HG02970 (cell line): ENCODE measurements around the gene VPS33A.
"Not testable (repeated sequence)": the region's sequence is repeated elsewhere in the genome, so short reads cannot be mapped to it uniquely, and the experiment has no call there.

Experiments
- ATAC-seq: cut with Tn5 transposase; IDR thresholded peaks from one replicate; pipeline ENCODE4 v1.9.1; 2021; ENCODE audit warnings: mild to moderate bottlenecking, moderate library complexity, moderate number of reproducible peaks; ENCODE audit not compliant: unreplicated experiment, low FRiP score

VPS33A gene

DNA sequence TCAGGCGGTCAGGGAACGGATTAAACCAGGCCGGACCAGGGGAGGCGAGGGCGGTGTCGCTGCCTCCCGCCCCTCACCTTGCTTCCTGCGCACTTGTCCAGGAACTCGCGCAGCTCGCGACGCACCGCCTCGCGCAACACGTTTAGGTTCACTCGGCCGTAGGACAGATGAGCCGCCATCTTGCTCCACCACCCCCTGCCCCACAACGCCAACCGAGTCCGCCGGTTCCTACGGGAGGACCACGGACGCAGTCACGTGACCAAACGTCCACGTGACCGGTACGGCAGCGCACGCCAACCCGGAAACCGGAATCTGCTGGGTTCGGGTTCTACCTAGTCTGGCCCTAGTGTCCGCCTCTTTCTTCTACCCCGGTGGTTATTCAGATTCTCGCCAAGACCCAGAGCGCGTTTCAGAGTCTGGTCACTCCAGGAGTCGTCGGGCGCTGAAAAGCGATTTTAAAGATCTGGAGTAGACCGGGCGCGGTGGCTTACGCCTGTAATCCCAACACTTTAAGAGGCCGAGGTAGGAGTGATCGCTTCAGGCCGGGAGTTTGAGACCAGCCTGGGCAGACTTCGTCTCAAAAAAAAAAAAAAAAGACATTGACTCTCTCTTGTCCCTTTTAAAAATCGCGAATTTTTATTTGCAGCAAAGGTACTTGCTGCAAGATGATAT lies at the start of gene VPS33A:
VPS33A (minus strand) TSS at position 265 of the 672 bp plus-strand sequence; CDS start at position 179, 86 bp downstream.
- ATAC-seq, result peak; percentile 96

DNA sequence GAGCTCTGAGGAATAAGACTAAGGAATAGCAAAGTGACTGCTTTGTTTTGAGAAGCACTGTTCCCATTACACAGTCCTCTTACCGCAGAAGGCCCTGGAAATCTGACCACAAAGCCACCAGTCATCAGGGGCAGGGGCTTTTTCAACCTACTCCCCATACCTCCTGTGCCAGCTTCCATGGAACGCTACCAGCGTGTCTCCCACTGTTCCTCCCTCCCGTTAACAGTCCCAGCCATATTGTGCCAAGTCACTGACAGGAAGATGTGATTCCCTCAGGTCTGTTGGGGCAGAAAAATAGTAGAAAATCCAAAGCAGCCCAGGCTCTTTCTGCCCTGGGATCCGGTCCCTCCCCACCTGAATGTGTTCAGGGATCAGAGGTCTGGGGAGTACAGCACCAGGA lies 46.6 kb upstream of the VPS33A start:
- ATAC-seq, result no peak

DNA sequence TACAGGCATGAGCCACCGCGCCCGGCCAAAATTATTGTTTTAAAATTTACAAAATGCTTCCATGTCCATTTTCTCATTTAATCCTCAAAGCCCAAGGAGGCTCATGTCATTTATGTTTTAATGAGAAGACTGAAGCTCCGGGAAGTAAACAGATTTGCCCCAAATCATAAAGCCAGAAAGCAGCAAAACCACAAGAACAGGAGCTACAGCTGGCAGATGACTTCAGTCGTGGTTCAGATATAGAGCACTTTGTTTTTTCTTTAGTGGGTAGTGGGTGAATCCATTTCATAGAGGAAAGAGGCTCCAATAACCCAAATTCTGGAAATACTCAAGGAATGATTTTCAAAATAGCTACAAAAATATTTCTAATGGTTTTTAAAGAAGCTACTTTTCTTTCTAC lies 45.4 kb upstream of the VPS33A start:
- no peak for ATAC-seq

DNA sequence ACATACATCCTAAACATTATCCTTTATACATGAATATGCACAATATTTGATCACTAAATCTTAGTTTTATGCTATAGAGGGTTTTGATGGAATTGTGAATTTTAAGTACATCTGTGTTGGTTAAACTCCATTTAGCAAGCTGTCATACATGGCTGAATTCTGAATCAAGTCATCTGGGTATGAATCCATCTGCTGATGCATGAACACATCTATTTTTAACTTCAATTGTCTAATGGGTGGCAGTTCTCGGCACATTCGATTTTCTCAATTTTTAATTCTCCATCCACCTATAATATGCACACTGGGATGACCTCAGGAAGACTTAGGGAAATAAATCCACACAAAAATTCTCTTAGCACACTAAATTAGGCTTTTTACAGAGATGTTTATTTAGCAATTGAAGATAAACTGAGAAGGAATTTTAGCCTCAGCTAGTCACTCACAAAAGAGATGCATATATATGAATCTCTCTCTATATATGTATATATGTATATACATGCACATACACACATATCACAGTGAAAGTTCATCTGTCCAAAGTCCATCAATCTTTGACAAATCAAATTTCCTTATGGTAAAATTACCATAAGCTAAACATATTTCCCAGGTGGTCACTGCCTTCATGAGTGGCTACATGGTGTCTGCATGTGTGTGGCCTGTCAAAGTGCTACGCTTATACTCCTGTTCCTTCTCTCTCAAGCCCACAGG lies 44.5 kb upstream of the VPS33A start:
- ATAC-seq, result no peak

DNA sequence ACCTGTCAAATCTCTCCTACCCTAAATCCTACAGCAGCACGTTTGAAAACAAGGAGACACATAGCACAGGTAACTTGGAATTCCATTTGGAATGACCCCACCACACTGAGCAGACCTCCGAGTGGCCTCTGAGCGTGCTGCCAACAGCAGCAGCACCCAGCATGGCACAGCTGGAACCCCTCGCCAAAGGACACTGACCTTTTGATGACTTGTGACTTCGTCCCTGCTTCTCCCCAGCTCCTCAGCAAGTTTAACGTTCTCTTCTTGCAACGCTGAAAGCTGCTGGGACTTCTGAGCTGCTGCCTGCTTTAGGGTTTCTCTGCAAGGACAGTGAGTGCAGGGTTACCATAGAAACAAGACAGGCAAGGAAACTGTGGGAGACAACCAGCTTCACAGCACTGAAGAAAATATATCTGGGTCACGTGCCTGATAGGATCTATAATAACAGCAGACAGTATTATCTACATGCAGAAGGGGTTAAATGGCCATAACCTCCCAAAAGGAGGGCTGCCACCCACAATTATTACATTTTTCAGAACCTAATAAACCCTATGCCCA lies 43.3 kb upstream of the VPS33A start:
- no peak for ATAC-seq

DNA sequence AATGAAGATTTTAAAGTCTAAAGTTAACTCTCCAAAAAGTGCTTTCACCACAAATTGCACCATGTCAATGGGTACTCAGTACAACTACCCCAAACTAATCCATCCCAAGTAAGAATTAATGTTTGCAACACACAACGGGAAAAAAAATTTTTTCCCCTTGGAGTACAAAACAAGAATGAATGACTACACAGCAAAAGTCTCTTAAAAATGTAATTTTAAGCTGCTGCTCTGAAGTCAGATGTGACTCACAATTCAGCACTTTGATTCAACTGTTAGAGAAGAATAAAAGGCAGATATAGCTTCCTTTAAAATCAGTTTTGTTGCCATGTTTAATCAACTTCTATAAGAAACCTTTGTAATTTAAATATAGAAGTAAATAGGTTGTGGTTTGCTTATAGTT lies 42.5 kb upstream of the VPS33A start:
- ATAC-seq, result no peak

DNA sequence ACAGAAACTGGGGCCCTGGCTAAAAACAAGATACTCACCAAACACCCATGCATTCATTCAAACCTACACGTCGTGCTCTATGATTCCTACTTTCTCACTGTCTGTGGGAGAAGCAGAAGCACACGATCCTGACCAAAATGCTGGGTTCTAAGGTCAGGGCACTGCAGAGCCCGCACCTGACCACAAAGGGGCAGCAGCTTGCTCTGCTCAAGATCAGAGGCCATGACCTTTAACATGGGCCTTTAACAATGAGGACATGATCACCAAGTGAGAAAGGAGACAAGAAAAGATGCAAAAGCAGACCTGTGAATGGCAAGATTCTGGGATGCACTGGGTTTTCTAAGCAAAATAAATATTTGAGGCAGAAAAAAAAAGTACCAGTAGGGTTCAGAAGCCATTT lies 40.1 kb upstream of the VPS33A start:
- no peak for ATAC-seq

DNA sequence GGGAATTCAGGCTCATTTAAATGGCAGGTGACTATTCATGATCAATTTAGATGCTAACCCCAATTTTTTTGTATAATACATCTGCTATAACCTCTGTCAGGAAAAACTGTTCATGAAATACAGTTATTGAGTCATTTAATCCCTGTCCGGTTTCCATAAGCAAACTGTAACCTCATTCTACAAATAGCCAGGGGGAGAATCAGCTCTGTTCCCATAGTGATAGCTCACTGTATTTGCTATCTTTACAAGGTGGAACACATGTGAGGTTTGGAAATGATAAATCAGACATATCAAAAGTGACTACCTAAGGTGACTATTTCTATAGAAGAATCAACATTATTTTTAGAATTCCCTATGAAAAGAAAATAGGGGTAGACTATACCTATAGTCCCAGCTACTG lies 38.6 kb upstream of the VPS33A start:
- no peak for ATAC-seq

DNA sequence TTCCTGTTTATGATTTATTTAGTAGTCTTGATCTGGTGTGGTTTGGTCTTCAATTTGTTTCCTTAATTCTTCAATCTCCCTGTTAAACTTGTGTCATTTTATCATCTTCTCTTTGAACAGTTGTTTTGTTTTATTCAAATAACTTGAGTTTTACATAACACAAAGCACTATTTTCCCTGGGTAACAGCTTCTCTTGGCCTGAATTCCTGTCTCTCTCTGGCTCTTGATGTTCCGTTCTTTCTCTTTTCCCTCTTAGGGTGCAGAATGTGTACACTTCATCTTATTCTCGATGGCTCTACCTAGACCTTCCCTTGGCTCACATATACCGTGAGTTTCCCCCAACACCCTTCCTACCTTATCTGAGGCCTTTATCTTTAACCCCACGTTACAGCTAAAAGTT lies 36.8 kb upstream of the VPS33A start:
- no peak for ATAC-seq

DNA sequence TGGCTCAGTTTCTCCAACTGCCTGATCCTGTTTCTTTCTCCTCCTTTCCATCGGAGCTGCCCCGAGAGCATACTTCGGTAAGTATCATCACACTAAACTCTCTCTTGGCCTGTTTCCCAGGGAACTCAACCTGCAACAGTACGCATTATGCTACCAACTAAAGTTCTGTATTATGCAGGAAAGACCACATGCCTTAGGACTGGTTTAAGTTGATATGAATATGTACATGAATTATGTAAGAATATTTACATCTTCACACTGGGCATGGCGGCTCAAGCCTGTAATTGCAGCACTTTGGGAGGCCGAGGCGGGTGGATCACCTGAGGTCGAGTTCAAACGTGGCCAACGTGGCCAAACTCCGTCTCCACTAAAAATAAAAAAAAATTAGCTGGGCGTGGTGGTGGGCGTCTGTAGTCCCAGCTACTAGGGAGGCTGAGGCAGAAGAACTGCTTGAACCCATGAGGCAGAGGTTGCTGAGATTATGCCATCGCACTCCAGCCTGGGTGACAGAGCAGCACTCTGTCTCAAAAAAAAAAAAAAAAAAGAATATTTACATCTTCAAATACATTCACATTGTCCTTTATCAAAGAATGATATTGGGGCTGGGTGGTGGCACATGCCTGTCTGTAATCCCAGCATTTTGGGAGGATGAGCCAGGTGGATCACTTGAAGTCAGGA lies 31.9 kb upstream of the VPS33A start:
- ATAC-seq, result no peak

DNA sequence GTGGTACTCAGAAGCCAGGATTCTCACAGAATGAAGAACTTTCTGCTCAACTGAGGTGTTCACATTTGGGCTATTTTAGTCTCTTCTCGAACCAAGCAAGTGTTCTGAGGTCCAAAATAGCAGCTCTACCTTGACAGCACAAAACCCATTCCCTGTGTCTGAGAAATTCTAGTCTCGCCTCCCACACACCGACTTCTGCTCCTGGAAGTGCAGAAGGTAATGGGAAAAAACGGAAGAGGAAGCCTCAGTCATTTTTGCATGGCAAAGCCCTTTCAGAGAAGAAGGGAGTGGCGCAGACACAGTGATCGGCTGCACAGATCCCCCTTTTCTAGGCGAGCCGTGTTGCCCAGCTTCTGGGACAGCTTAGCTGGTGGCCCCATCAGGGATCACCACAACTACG lies 31.2 kb upstream of the VPS33A start:
- no peak for ATAC-seq

DNA sequence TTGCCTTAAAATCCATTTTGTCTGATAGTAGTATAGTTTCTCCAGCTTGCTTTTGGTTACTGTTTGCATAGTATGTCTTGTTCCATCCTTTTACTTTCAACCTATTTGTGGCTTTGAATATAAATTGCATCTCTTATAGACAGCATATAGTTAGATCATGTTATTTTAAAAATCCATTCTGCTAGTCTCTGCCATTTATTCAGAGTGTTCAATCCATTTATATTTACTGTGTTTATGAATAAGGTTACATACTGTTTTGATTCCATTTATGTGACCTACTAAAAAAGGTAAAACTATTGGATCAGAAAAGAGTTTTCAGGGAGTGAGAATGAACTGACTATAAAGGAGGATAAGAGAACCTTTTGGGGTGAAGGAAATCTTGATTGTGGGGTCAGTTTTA lies 29.6 kb upstream of the VPS33A start:
- no peak for ATAC-seq

DNA sequence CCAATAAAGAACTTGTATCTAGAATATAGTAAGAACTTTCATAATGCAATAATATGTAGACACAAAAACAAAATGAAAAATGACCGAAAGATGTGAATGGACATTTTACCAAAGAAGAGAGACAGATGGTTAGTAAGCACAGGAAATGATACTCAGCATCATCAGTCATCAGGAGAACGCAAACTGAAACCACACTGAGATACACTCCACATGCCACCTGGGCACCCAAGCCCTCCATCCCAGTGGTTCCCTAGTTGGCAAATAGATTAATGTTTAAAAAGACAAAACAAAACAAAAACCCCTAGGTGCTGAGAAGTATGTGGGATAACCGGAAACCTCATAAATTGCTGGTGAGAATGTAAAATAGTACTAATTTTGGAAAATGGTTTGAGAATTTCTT lies 26.8 kb upstream of the VPS33A start:
- peak; percentile 69 for ATAC-seq

DNA sequence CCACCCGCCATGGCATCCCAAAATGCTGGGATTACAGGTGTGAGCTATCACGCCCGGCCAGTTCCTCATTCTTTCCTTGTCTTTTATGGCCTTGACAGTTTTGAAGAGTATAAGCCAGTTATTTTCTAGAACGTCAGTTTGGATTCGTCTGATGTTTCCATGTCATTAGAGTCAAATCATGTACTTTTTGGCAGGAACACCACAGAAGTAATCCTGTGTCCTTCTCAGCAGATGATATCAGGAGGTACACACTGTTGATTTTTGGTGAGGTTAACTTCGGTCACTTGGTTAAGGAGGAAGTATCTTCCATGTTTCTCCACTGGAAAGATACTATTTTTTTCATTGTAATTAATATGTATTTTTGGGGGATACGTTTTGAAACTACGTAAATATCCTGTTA lies 25.1 kb upstream of the VPS33A start:
- no peak for ATAC-seq

DNA sequence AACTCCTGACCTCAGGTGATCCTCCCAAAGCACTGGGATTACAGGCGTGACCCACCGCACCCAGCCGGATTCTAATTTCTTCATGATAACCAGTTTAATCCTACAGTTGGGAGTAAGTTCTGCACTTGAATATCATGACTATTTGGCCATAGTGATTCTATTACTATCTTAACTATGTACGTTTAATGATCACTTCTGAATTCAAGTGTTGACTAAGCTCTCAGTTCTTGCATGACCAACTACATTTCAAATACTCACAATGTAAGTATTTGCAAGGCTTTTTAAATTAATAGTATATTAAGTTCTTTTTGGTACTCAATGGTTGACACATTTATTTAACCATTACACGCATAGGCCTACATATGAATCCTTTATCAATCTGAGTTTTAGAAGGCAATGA lies 17.4 kb upstream of the VPS33A start:
- ATAC-seq, result no peak

DNA sequence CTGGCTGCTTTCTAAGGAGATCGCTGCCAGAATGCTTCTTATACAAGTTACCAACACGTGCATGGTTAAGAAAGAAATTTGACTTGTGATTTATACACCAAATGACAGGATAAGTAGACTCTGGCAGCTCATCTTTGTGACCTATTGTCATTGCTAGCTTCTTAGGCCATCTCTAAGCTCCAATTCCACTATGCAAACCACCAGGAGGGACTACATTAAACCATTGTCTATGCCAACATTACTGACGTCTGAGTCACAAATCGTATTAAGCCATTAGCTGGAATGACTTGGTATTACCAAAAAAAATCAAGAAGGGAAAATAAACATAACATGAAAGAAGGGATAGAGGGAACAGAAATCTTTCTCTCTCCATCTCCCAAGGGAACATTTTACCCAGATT lies 15.8 kb upstream of the VPS33A start:
- no peak for ATAC-seq

DNA sequence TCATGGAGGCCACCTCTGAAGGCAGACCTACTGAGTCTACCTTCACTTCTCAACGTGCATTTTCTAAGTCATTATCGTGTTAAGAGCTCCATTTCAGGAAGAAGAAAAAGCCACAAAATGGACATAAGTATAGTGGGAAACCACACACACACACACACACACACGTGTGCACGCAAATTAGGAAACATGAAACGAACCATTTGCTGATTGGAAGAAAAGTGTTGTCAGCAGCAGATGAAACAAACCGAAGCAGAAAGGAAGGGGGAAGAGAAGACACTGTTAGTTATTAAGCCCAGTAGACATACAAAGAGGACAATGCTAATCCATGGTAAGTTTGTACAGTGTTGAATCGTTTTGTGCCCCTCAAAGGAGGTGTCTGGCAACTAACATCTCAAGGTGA lies 9.9 kb upstream of the VPS33A start:
- no peak for ATAC-seq

DNA sequence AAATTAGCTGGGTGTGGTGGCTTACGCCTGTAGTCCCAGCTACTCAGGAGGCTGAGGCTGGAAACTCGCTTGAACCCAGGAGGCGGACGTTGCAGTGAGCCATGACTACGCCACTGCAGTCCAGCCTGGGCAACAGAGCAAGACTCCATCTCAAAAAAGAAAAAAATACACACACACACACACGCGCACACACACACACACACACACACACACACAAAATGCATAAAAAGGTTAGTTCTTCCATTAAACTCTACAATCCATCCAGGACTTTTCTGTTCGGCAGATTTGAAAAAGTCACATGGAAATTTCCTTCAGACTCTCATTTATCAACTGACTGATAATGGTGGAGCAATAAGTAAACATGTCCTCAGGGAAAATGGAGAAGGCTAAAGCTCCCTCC lies 9.2 kb upstream of the VPS33A start:
- ATAC-seq, result no peak

DNA sequence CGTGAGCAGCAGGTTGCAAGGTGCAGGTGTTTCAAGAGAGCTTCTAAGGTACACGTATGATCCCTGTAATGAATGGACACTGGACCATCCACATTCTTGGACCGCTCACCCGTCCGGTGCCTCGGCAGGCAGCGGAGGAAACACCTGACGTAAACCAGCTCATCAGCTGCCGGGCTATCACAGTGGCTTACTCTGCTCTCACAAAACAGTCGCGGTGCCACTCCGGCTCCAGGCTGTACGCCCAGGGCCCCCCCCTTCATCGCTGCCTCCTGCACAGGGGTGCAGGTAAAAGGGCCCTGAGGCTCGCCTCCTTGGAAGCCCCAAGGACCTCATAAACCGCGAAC lies 436 bp downstream of the VPS33A start:
- peak; percentile 20 for ATAC-seq

DNA sequence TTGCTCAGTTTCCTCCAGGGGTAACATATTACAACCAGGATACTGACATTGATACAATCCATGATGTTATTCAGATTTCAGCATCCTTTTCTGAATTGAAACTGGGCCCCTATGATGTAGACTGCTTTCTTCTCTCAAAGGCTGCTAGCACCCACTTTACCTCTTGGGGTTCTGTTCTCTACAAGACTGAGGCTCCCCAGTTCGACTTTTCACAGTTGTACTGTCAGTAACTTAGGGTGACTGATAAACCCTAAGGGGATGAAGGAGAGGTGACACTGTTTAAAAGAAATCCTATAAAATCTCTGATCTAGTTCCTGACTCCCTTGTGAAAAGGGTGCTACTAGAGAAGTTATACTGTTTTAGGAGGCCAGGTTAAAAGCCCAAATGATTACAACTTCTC lies 818 bp downstream of the VPS33A start:
- no peak for ATAC-seq

DNA sequence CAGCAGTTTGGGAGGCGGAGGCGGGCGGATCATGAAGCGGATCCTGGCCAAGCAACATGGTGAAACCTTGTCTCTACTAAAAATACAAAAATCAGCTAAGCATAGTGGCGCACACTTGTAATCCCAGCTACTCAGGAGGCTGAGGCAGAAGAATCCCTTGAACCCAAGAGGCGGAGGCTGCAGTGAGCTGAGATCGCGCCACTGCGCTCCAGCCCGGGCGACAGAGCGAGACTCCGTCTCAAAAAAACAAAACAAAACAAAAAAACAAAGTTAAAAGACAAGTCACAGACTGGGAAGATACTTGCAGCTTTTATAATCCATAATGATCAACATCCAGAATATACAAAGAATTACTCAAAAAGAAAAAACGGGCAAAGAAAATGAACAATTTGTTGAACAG lies 5.6 kb downstream of the VPS33A start:
- not testable (repeated sequence) for ATAC-seq

DNA sequence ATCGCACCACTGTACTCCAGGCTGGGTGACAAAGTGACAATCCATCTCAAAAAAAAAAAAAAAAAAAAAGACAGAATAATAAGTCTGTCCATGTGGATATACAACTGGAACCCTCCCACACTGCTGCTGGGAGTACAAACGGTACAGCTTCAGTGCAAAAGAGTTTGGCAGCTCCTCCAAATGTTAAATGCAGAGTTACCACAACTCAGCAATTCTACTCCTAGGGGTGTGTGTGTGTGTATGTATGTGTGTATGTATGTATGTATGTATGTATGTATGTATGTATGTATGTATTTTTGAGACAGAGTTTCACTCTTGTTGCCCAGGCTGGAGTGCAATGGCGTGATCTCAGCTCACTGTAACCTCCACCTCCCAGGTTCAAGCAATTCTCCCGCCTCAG lies 7.4 kb downstream of the VPS33A start:
- not testable (repeated sequence) for ATAC-seq
